ENCODE data around the gene DDX11. TPM values are rescaled to one million over a fixed set of nuclear protein-coding genes. Genes with fewer than 3 reads are reported as not detected.
"Not testable (repeated sequence)": the region's sequence is repeated elsewhere in the genome, so short reads cannot be mapped to it uniquely, and the experiment has no call there.

The DDX11 gene
- total and polyA plus RNA-seq, 4 donors: 11.7 to 30.9 (median 21.5) TPM

DNA sequence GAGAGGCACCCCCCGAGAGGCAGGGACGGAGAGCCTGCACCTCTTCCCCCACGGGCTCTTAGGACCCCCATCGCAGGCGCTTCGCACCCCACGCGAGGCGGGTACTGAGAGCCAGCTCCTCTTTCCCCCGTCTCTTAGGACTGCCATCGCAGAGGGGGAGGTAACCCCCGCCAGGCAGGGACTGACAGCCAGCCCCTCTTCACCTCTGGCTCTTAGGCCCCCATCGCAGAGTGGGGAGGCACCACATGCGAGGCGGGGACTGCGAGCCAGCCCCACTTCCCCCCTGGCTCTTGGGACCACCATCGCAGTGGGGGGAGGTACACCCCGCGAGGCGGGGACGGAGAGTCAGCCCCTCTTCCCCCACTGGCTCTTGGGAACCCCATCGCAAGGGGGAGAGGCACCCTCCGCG, 46.1 kb downstream of the DDX11 start:
- no peak for ATAC-seq (ENCODE audit: insufficient read depth, low FRiP score)
- Histone ChIP-seq H3K9ac (ENCODE audit: insufficient read depth in 1 of 2, low read length in 2 of 2) (no peak overlapping the region), H3K4me3 (no peak overlapping the region)

DNA sequence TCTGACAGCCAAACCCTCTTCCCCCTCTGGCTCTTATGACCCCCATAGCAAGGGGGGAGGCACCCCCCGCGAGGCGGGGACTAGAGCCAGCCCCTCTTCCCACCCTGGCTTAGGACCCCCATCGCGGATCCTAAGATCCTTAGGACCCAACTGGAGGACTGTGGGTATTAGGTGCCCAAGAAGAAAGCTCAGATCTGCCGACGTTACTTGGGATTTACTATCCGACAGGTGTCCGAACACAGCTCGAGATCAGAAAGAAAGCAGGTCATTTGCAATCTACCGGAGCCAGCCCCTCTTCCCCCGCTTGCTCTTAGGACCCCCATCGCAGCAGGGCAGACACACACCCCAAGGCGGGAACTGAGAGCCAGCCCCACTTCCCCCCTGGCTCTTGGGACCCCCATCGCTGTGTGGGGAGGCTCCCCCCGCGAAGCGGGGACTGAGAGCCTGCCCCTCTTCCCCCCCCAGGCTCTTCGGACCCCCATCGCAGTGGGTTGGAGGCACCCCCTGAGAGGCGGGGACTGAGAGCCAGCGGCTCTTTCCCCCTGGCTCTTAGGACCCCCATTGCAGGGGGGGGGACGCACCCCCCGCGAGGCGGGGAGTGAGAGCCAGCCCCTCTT, 46.8 kb downstream of the DDX11 start:
- DNase-seq (peak in 1 of 3 donors; percentile 40), ATAC-seq (ENCODE audit: insufficient read depth, low FRiP score) (no peak)
- 32 to 92% methylated on average over 17 to 23 of the region's 26 CpGs for WGBS, 2 donors
- TF ChIP-seq, protein P1, sequence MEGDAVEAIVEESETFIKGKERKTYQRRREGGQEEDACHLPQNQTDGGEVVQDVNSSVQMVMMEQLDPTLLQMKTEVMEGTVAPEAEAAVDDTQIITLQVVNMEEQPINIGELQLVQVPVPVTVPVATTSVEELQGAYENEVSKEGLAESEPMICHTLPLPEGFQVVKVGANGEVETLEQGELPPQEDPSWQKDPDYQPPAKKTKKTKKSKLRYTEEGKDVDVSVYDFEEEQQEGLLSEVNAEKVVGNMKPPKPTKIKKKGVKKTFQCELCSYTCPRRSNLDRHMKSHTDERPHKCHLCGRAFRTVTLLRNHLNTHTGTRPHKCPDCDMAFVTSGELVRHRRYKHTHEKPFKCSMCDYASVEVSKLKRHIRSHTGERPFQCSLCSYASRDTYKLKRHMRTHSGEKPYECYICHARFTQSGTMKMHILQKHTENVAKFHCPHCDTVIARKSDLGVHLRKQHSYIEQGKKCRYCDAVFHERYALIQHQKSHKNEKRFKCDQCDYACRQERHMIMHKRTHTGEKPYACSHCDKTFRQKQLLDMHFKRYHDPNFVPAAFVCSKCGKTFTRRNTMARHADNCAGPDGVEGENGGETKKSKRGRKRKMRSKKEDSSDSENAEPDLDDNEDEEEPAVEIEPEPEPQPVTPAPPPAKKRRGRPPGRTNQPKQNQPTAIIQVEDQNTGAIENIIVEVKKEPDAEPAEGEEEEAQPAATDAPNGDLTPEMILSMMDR (IDR thresholded peaks at IDR 0.05; ENCODE audit: control extremely low read depth, extremely low read depth): no peak
- H3K27me3 ChIP-seq (ENCODE audit: control insufficient read depth in 3 of 3, insufficient read depth in 3 of 3, low read length in 2 of 3): no peaks in the 10 kb centered on the region
- H3K27ac ChIP-seq (ENCODE audit: low read depth in 1 of 2, low read length in 1 of 2): no peak overlapping the region
- H3K9ac ChIP-seq (ENCODE audit: insufficient read depth in 1 of 2, low read length in 2 of 2): no peak overlapping the region
- no peak overlapping the region for H3K4me3 ChIP-seq
- H3K9me3 ChIP-seq (ENCODE audit: control insufficient read depth in 4 of 4, insufficient read depth in 3 of 4, low read length in 3 of 4): no peaks in the 10 kb centered on the region
- H3K36me3 ChIP-seq (ENCODE audit: control insufficient read depth in 4 of 4, insufficient read depth in 4 of 4, low read length in 4 of 4): no peaks in the 10 kb centered on the region
- peaks cover 0 to 30% (median 4%) of the 10 kb centered on the region in 5 donors for H3K4me1 ChIP-seq (ENCODE audit: control insufficient read depth in 5 of 5, insufficient read depth in 5 of 5, low read length in 5 of 5)

More for the DNA sequence above, 46.1 kb downstream of the DDX11 start:
- no peaks in the 10 kb centered on the region for H3K36me3 ChIP-seq (ENCODE audit: control insufficient read depth in 4 of 4, insufficient read depth in 4 of 4, low read length in 4 of 4)
- TF ChIP-seq, protein P1 (IDR thresholded peaks at IDR 0.05; ENCODE audit: control extremely low read depth, extremely low read depth): no peak
- peak; percentile 73 to 79 (median 76) for DNase-seq
- WGBS, 2 donors: 3 to 91% methylated on average over 11 to 24 of the region's 24 CpGs
- no peaks in the 10 kb centered on the region for H3K9me3 ChIP-seq (ENCODE audit: control insufficient read depth in 4 of 4, insufficient read depth in 3 of 4, low read length in 3 of 4)
- no peaks in the 10 kb centered on the region for H3K27me3 ChIP-seq (ENCODE audit: control insufficient read depth in 3 of 3, insufficient read depth in 3 of 3, low read length in 2 of 3)
- H3K27ac ChIP-seq (ENCODE audit: low read depth in 1 of 2, low read length in 1 of 2): no peak overlapping the region
- H3K4me1 ChIP-seq (ENCODE audit: control insufficient read depth in 5 of 5, insufficient read depth in 5 of 5, low read length in 5 of 5): peaks cover 0 to 30% (median 4%) of the 10 kb centered on the region in 5 donors

DNA sequence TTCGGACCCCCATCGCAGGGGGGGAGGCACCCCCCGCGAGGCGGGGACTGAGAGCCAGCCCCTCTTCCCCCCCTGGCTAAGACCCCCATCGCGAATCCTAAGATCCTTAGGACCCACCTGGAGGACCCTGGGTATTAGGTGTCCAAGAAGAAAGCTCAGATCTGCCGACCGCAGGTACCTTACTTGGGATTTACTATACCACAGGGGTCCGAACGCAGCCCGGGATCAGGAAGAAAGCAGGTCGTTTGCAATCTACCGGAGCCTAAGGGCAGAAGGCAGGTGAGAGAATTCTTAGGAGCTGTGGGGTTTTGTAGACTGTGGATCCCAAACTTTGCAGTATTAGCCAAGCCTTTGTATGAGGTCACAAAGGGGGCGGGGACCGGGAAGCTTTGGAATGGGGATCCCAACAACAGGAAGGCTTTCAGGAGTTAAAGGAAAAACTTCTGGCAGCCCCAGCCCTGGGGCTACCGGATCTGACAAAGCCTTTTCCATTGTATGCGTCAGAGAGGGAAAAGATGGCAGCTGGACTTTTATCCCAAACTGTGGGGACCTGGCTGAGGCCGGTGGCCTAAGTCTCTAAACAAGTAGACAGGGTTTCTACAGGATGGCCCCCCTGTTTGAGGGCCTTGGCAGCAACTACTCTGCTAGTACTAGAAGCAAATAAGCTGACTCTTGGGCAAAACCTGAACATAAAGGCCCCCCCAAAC, 47.5 kb downstream of the DDX11 start:
- H3K27ac ChIP-seq (ENCODE audit: low read depth in 1 of 2, low read length in 1 of 2); H3K4me3 ChIP-seq; H3K9ac ChIP-seq (ENCODE audit: insufficient read depth in 1 of 2, low read length in 2 of 2); H3K27me3 ChIP-seq (ENCODE audit: control insufficient read depth in 3 of 3, insufficient read depth in 3 of 3, low read length in 2 of 3); ATAC-seq (ENCODE audit: insufficient read depth, low FRiP score); H3K9me3 ChIP-seq (ENCODE audit: control insufficient read depth in 4 of 4, insufficient read depth in 3 of 4, low read length in 3 of 4); H3K36me3 ChIP-seq (ENCODE audit: control insufficient read depth in 4 of 4, insufficient read depth in 4 of 4, low read length in 4 of 4): not testable (repeated sequence)
- peak in 1 of 3 donors; percentile 28 for DNase-seq
- peaks cover 0 to 30% (median 4%) of the 10 kb centered on the region in 5 donors for H3K4me1 ChIP-seq (ENCODE audit: control insufficient read depth in 5 of 5, insufficient read depth in 5 of 5, low read length in 5 of 5)
- 58 to 66% methylated on average over 17 to 19 of the region's 19 CpGs for WGBS, 2 donors

DNA sequence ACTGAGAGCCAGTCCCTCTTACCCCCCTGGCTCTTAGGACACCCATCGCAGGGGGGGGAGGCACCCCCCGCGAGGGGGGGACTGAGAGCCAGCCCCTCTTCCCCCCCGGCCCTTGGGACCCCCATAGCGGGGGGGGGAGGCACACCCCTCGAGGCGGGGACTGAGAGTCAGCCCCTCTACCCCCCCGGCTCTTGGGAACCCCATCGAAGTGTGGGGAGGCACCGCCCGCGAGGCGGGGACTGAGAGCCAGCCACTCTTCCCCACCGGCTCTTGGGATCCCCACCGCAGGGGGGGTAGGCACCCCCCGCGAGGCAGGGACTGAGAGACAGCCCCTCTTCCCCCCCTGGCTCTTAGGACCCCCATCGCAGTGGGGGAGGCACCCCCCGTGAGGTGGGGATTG, 48.8 kb downstream of the DDX11 start:
- ATAC-seq (ENCODE audit: insufficient read depth, low FRiP score) (no peak), DNase-seq (no peak)
- TF ChIP-seq, protein P1 (IDR thresholded peaks at IDR 0.05; ENCODE audit: control extremely low read depth, extremely low read depth): no peak
- Histone ChIP-seq H3K27me3 (ENCODE audit: control insufficient read depth in 3 of 3, insufficient read depth in 3 of 3, low read length in 2 of 3) (no peaks in the 10 kb centered on the region), H3K9ac (ENCODE audit: insufficient read depth in 1 of 2, low read length in 2 of 2) (no peak overlapping the region), H3K4me1 (ENCODE audit: control insufficient read depth in 5 of 5, insufficient read depth in 5 of 5, low read length in 5 of 5) (peaks cover 0 to 23% (median 4%) of the 10 kb centered on the region in 5 donors), H3K27ac (ENCODE audit: low read depth in 1 of 2, low read length in 1 of 2) (no peak overlapping the region), H3K9me3 (ENCODE audit: control insufficient read depth in 4 of 4, insufficient read depth in 3 of 4, low read length in 3 of 4) (no peaks in the 10 kb centered on the region), H3K4me3 (no peak overlapping the region), H3K36me3 (ENCODE audit: control insufficient read depth in 4 of 4, insufficient read depth in 4 of 4, low read length in 4 of 4) (no peaks in the 10 kb centered on the region)
- 81% methylated on average over 12 to 17 of the region's 19 CpGs for WGBS, 2 donors

DNA sequence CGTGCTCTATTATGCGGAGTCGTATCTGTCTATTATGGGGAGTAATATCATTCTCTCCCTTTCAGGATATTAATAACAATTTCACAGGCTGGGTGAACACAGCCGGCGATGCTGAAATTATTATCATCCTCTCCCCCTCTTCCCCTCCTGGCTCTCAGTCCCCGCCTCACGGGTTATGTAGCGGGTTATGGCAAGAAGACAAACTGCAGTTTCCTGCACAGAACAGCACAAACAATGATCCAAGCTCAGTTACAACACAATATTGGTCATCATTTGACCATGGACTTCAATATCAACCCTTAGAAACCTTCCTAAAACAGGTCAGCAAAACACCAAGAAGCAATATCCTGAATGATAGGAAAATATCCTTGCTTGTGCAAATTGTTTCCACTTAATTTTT, 50.5 kb downstream of the DDX11 start:
- ATAC-seq (ENCODE audit: insufficient read depth, low FRiP score); H3K9me3 ChIP-seq (ENCODE audit: control insufficient read depth in 4 of 4, insufficient read depth in 3 of 4, low read length in 3 of 4); H3K27ac ChIP-seq (ENCODE audit: low read depth in 1 of 2, low read length in 1 of 2); H3K9ac ChIP-seq (ENCODE audit: insufficient read depth in 1 of 2, low read length in 2 of 2); H3K27me3 ChIP-seq (ENCODE audit: control insufficient read depth in 3 of 3, insufficient read depth in 3 of 3, low read length in 2 of 3); H3K4me1 ChIP-seq (ENCODE audit: control insufficient read depth in 5 of 5, insufficient read depth in 5 of 5, low read length in 5 of 5); DNase-seq; H3K4me3 ChIP-seq; H3K36me3 ChIP-seq (ENCODE audit: control insufficient read depth in 4 of 4, insufficient read depth in 4 of 4, low read length in 4 of 4): not testable (repeated sequence)
- 28 to 57% methylated on average over 8 of the region's 8 CpGs for WGBS, 2 donors

DNA sequence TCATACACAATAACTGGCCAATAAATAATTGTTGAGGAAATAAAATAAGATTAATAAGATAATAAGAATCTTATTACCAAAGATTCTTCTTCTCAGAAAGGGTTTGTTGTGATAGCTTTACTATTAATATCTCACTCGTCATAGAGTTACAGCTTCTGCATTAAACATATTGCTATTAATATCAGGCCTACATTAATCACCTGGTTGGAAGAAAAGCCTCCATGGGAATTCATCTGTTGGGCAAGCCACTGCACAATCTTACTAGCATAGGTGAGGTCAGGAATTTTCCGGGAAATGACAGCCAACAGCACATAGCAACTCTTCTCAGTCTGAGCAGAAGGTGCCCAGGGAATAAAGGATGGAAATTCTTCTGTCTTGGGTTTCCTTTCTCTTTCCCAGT, 51.5 kb downstream of the DDX11 start:
- H3K27me3 ChIP-seq (ENCODE audit: control insufficient read depth in 3 of 3, insufficient read depth in 3 of 3, low read length in 2 of 3); H3K4me1 ChIP-seq (ENCODE audit: control insufficient read depth in 5 of 5, insufficient read depth in 5 of 5, low read length in 5 of 5); H3K27ac ChIP-seq (ENCODE audit: low read depth in 1 of 2, low read length in 1 of 2); DNase-seq; H3K4me3 ChIP-seq; H3K9ac ChIP-seq (ENCODE audit: insufficient read depth in 1 of 2, low read length in 2 of 2); H3K9me3 ChIP-seq (ENCODE audit: control insufficient read depth in 4 of 4, insufficient read depth in 3 of 4, low read length in 3 of 4); ATAC-seq (ENCODE audit: insufficient read depth, low FRiP score); H3K36me3 ChIP-seq (ENCODE audit: control insufficient read depth in 4 of 4, insufficient read depth in 4 of 4, low read length in 4 of 4): not testable (repeated sequence)
- 92 to 100% methylated on average over 2 of the region's 2 CpGs for whole genome bisulfite sequencing, 2 donors

All from lung (tissue), 12 donors.